Smooth muscle cell of the brain vasculature (primary cell): ENCODE results near the gene CLSTN1.
"Not testable (repeated sequence)": the region's sequence is repeated elsewhere in the genome, so short reads cannot be mapped to it uniquely, and the experiment has no call there.

ENCODE experiments used
- DNase-seq: peaks from one replicate; pipeline ENCODE4 v3.0.0-alpha.2; 2012; ENCODE audit warnings: low read depth, low spot score

The CLSTN1 gene

GRCh38 chr1:9797049-9797448 lies 26.7 kb downstream of the CLSTN1 start:
- no peak for DNase-seq

GRCh38 chr1:9794081-9794480 lies 29.7 kb downstream of the CLSTN1 start:
- no peak for DNase-seq

- no peak for DNase-seq
These were observed 30.5 kb downstream of the CLSTN1 start for GRCh38 chr1:9793291-9793690.

- DNase-seq, result no peak
These were observed 31.4 kb downstream of the CLSTN1 start for GRCh38 chr1:9792156-9793042.

GRCh38 chr1:9789700-9790099 lies 34.1 kb downstream of the CLSTN1 start:
- DNase-seq, result not testable (repeated sequence)

GRCh38 chr1:9787702-9788101 lies 36.1 kb downstream of the CLSTN1 start:
- no peak for DNase-seq

GRCh38 chr1:9785406-9785805 lies 38.4 kb downstream of the CLSTN1 start:
- no peak for DNase-seq

- DNase-seq, result peak; percentile 21
These were observed 39.1 kb downstream of the CLSTN1 start for GRCh38 chr1:9784508-9785133.

GRCh38 chr1:9782897-9783296 lies 40.9 kb downstream of the CLSTN1 start:
- DNase-seq, result no peak

- no peak for DNase-seq
These were observed 41.5 kb downstream of the CLSTN1 start for GRCh38 chr1:9782116-9782751.

GRCh38 chr1:9780554-9781110 lies 43.1 kb downstream of the CLSTN1 start:
- no peak for DNase-seq

GRCh38 chr1:9778905-9779304 lies 44.9 kb downstream of the CLSTN1 start:
- no peak for DNase-seq

- DNase-seq, result no peak
These were observed 47.1 kb downstream of the CLSTN1 start for GRCh38 chr1:9776685-9777084.

GRCh38 chr1:9774712-9775679 lies 48.8 kb downstream of the CLSTN1 start:
- DNase-seq, result no peak

- DNase-seq, result no peak
These were observed 53.5 kb downstream of the CLSTN1 start for GRCh38 chr1:9770298-9770697.

GRCh38 chr1:9768983-9769382 lies 54.8 kb downstream of the CLSTN1 start:
- DNase-seq, result no peak

GRCh38 chr1:9767964-9768668 lies 55.6 kb downstream of the CLSTN1 start:
- no peak for DNase-seq

- DNase-seq, result peak; percentile 53
These were observed 56.9 kb downstream of the CLSTN1 start for GRCh38 chr1:9766759-9767442.

GRCh38 chr1:9764550-9764949 lies 59.2 kb downstream of the CLSTN1 start:
- DNase-seq, result no peak

- DNase-seq, result no peak
These were observed 59.9 kb downstream of the CLSTN1 start for GRCh38 chr1:9763914-9764313.
